ENCODE measurements around the gene FGF1. TPM values are rescaled to one million over a fixed set of nuclear protein-coding genes. Genes with fewer than 3 reads are reported as not detected.

Gene FGF1
- total RNA-seq, 1 experiment from 2014 or later = 0.24 TPM

GRCh38 chr5:142668336-142668735 lies 17.6 kb downstream of the FGF1 start:
- Histone ChIP-seq H3K27me3 (ENCODE audit: control insufficient read depth, insufficient read depth, low read length) (no peaks in the 10 kb centered on the region; the same call in 1 of the 2 replicates), H3K4me3 (ENCODE audit: insufficient read depth, low read depth, low read length) (no peak overlapping the region), H3K36me3 (replicated peaks; ENCODE audit: control insufficient read depth, insufficient read depth, low read length) (no peaks in the 10 kb centered on the region)
- no peak for DNase-seq

- Histone ChIP-seq H3K27me3 (ENCODE audit: control insufficient read depth, insufficient read depth, low read length) (no peaks in the 10 kb centered on the region; the same call in 1 of the 2 replicates), H3K36me3 (replicated peaks; ENCODE audit: control insufficient read depth, insufficient read depth, low read length) (no peaks in the 10 kb centered on the region), H3K4me3 (ENCODE audit: insufficient read depth, low read depth, low read length) (no peak overlapping the region)
- DNase-seq = peak; percentile 51
Observed at GRCh38 chr5:142667831-142668230, 18.1 kb downstream of the FGF1 start.

GRCh38 chr5:142664636-142665035 lies 21.3 kb downstream of the FGF1 start:
- no peaks in the 10 kb centered on the region; the same call in 1 of the 2 replicates for H3K27me3 ChIP-seq (ENCODE audit: control insufficient read depth, insufficient read depth, low read length)
- no peaks in the 10 kb centered on the region for H3K36me3 ChIP-seq (replicated peaks; ENCODE audit: control insufficient read depth, insufficient read depth, low read length)
- no peak for DNase-seq
- H3K4me3 ChIP-seq (ENCODE audit: insufficient read depth, low read depth, low read length) = no peak overlapping the region

- DNase-seq = no peak
- Histone ChIP-seq H3K4me3 (ENCODE audit: insufficient read depth, low read depth, low read length) (no peak overlapping the region), H3K27me3 (ENCODE audit: control insufficient read depth, insufficient read depth, low read length) (no peaks in the 10 kb centered on the region; the same call in 1 of the 2 replicates), H3K36me3 (replicated peaks; ENCODE audit: control insufficient read depth, insufficient read depth, low read length) (no peaks in the 10 kb centered on the region)
Observed at GRCh38 chr5:142664067-142664466, 21.8 kb downstream of the FGF1 start.

GRCh38 chr5:142663246-142663645 lies 22.6 kb downstream of the FGF1 start:
- Histone ChIP-seq H3K4me3 (ENCODE audit: insufficient read depth, low read depth, low read length) (no peak overlapping the region), H3K27me3 (ENCODE audit: control insufficient read depth, insufficient read depth, low read length) (no peaks in the 10 kb centered on the region), H3K36me3 (replicated peaks; ENCODE audit: control insufficient read depth, insufficient read depth, low read length) (no peaks in the 10 kb centered on the region)
- DNase-seq = no peak

GRCh38 chr5:142661957-142662356 lies 23.9 kb downstream of the FGF1 start:
- no peaks in the 10 kb centered on the region for H3K27me3 ChIP-seq (ENCODE audit: control insufficient read depth, insufficient read depth, low read length)
- no peak for DNase-seq
- no peak overlapping the region for H3K4me3 ChIP-seq (ENCODE audit: insufficient read depth, low read depth, low read length)
- H3K36me3 ChIP-seq (replicated peaks; ENCODE audit: control insufficient read depth, insufficient read depth, low read length) = no peaks in the 10 kb centered on the region

- H3K36me3 ChIP-seq (replicated peaks; ENCODE audit: control insufficient read depth, insufficient read depth, low read length) = no peaks in the 10 kb centered on the region
- H3K4me3 ChIP-seq (ENCODE audit: insufficient read depth, low read depth, low read length) = no peak overlapping the region
- no peaks in the 10 kb centered on the region for H3K27me3 ChIP-seq (ENCODE audit: control insufficient read depth, insufficient read depth, low read length)
- DNase-seq = no peak
Observed at GRCh38 chr5:142661143-142661542, 24.7 kb downstream of the FGF1 start.

GRCh38 chr5:142660731-142661130 lies 25.2 kb downstream of the FGF1 start:
- H3K4me3 ChIP-seq (ENCODE audit: insufficient read depth, low read depth, low read length) = no peak overlapping the region
- H3K27me3 ChIP-seq (ENCODE audit: control insufficient read depth, insufficient read depth, low read length) = no peaks in the 10 kb centered on the region
- H3K36me3 ChIP-seq (replicated peaks; ENCODE audit: control insufficient read depth, insufficient read depth, low read length) = no peaks in the 10 kb centered on the region
- DNase-seq = no peak

- Histone ChIP-seq H3K4me3 (ENCODE audit: insufficient read depth, low read depth, low read length) (no peak overlapping the region), H3K27me3 (ENCODE audit: control insufficient read depth, insufficient read depth, low read length) (no peaks in the 10 kb centered on the region), H3K36me3 (replicated peaks; ENCODE audit: control insufficient read depth, insufficient read depth, low read length) (no peaks in the 10 kb centered on the region)
- DNase-seq = no peak
Observed at GRCh38 chr5:142660196-142660595, 25.7 kb downstream of the FGF1 start.

GRCh38 chr5:142659405-142659804 lies 26.5 kb downstream of the FGF1 start:
- no peak for DNase-seq
- Histone ChIP-seq H3K27me3 (ENCODE audit: control insufficient read depth, insufficient read depth, low read length) (no peaks in the 10 kb centered on the region), H3K36me3 (replicated peaks; ENCODE audit: control insufficient read depth, insufficient read depth, low read length) (no peaks in the 10 kb centered on the region), H3K4me3 (ENCODE audit: insufficient read depth, low read depth, low read length) (no peak overlapping the region)

GRCh38 chr5:142658278-142658677 lies 27.6 kb downstream of the FGF1 start:
- Histone ChIP-seq H3K27me3 (ENCODE audit: control insufficient read depth, insufficient read depth, low read length) (no peaks in the 10 kb centered on the region), H3K4me3 (ENCODE audit: insufficient read depth, low read depth, low read length) (no peak overlapping the region), H3K36me3 (replicated peaks; ENCODE audit: control insufficient read depth, insufficient read depth, low read length) (no peaks in the 10 kb centered on the region)
- DNase-seq = no peak

GRCh38 chr5:142657446-142657845 lies 28.4 kb downstream of the FGF1 start:
- no peak overlapping the region for H3K4me3 ChIP-seq (ENCODE audit: insufficient read depth, low read depth, low read length)
- no peaks in the 10 kb centered on the region for H3K36me3 ChIP-seq (replicated peaks; ENCODE audit: control insufficient read depth, insufficient read depth, low read length)
- H3K27me3 ChIP-seq (ENCODE audit: control insufficient read depth, insufficient read depth, low read length) = no peaks in the 10 kb centered on the region
- DNase-seq = no peak

GRCh38 chr5:142655339-142656267 lies 30.3 kb downstream of the FGF1 start:
- no peaks in the 10 kb centered on the region for H3K36me3 ChIP-seq (replicated peaks; ENCODE audit: control insufficient read depth, insufficient read depth, low read length)
- no peak overlapping the region for H3K4me3 ChIP-seq (ENCODE audit: insufficient read depth, low read depth, low read length)
- no peaks in the 10 kb centered on the region for H3K27me3 ChIP-seq (ENCODE audit: control insufficient read depth, insufficient read depth, low read length)
- DNase-seq = peak; percentile 93

- no peak overlapping the region for H3K4me3 ChIP-seq (ENCODE audit: insufficient read depth, low read depth, low read length)
- DNase-seq = peak; percentile 65
- H3K27me3 ChIP-seq (ENCODE audit: control insufficient read depth, insufficient read depth, low read length) = no peaks in the 10 kb centered on the region
- no peaks in the 10 kb centered on the region for H3K36me3 ChIP-seq (replicated peaks; ENCODE audit: control insufficient read depth, insufficient read depth, low read length)
Observed at GRCh38 chr5:142654578-142655058, 31.3 kb downstream of the FGF1 start.

GRCh38 chr5:142653321-142653720 lies 32.6 kb downstream of the FGF1 start:
- H3K27me3 ChIP-seq (ENCODE audit: control insufficient read depth, insufficient read depth, low read length) = no peaks in the 10 kb centered on the region
- H3K4me3 ChIP-seq (ENCODE audit: insufficient read depth, low read depth, low read length) = no peak overlapping the region
- no peak for DNase-seq
- no peaks in the 10 kb centered on the region for H3K36me3 ChIP-seq (replicated peaks; ENCODE audit: control insufficient read depth, insufficient read depth, low read length)

Data from H7 (cell line).